ENCODE results near the gene SPPL2C. TPM values are rescaled to one million over a fixed set of nuclear protein-coding genes. Genes with fewer than 3 reads are reported as not detected.
A peak's percentile ranks its signal among the peaks of the same experiment; 100 is the strongest.

SPPL2C gene
- total RNA-seq, 5 donors from 2014 or later (not counting 1 experiment from before 2014, with no cell fraction given), result not detected

- CTCF ChIA-PET, result interaction anchor here in 1 of 2 donors (0.5 kb wide), 1 partner anchor 12 kb away, joined by 5 read pairs; no protein-coding TSS in a partner anchor
- Histone ChIP-seq H3K9me3 (no peaks in the 10 kb centered on the region), H3K4me3 (ENCODE audit: control insufficient read depth in 1 of 2, extremely low read depth in 1 of 2, low read length in 1 of 2) (peak overlapping the region; percentile 57 to 71), H3K36me3 (ENCODE audit: control insufficient read depth in 2 of 2, extremely low read depth in 1 of 2, insufficient read depth in 1 of 2, low read length in 1 of 2) (no peaks in the 10 kb centered on the region), H3K27ac (ENCODE audit: low read length) (peak overlapping the region; percentile 44), H3K27me3 (replicated peaks in 1 of 2; ENCODE audit: control insufficient read depth in 2 of 2, extremely low read depth in 1 of 2, insufficient read depth in 2 of 2, low read length in 1 of 2) (peaks cover 8 to 39% of the 10 kb centered on the region in 2 experiments), H3K4me1 (ENCODE audit: control insufficient read depth in 1 of 2, extremely low read depth in 1 of 2, insufficient read depth in 2 of 2, low read length in 2 of 2) (peaks cover 10 to 39% of the 10 kb centered on the region in 2 experiments)
- DNase-seq (no peak), ATAC-seq (replicated peaks in 1 of 4) (peak in 1 of 4 experiments; percentile 17)
- WGBS (ENCODE audit: insufficient coverage), result 77% methylated on average over 6 of the region's 7 CpGs
- peak overlapping the region; percentile 68 to 72 for H3K27ac Mint-ChIP-seq
- peaks cover 5 to 28% (median 9%) of the 10 kb centered on the region in 3 donors for H3K4me1 Mint-ChIP-seq
- no peaks in the 10 kb centered on the region for H3K36me3 Mint-ChIP-seq
- POLR2A ChIA-PET, result no interaction called here
- no peaks in the 10 kb centered on the region for H3K9me3 Mint-ChIP-seq
- peaks cover 13 to 17% of the 10 kb centered on the region in 2 donors for H3K27me3 Mint-ChIP-seq
- peak overlapping the region; percentile 81 to 90 (median 84) for H3K4me3 Mint-ChIP-seq
Observed at GRCh38 chr17:45893725-45894021, 49.0 kb downstream of the SPPL2C start.

- peak within 1 kb of the TSS; percentile 66 to 71 for H3K4me3 ChIP-seq (ENCODE audit: control insufficient read depth in 1 of 2, extremely low read depth in 1 of 2, low read length in 1 of 2)
- peaks cover 13 to 43% of the 10 kb centered on the region in 2 experiments for H3K27me3 ChIP-seq (replicated peaks in 1 of 2; ENCODE audit: control insufficient read depth in 2 of 2, extremely low read depth in 1 of 2, insufficient read depth in 2 of 2, low read length in 1 of 2)
- ATAC-seq (replicated peaks in 1 of 4) (peak; percentile 86 to 90 (median 88)), DNase-seq (peak; percentile 46 to 90 (median 71))
- Mint-ChIP-seq H3K36me3 (no peaks in the 10 kb centered on the region), H3K9me3 (no peaks in the 10 kb centered on the region), H3K4me1 (peaks cover 5 to 28% (median 9%) of the 10 kb centered on the region in 3 donors), H3K4me3 (peak within 1 kb of the TSS; percentile 81 to 90 (median 84)), H3K27ac (peak within 1 kb of the TSS; percentile 68 to 72), H3K27me3 (peaks cover 14 to 22% of the 10 kb centered on the region in 2 donors)
- ChIA-PET POLR2A (no interaction called here), CTCF (no interaction called here)
- peaks cover 10 to 39% of the 10 kb centered on the region in 2 experiments for H3K4me1 ChIP-seq (ENCODE audit: control insufficient read depth in 1 of 2, extremely low read depth in 1 of 2, insufficient read depth in 2 of 2, low read length in 2 of 2)
- WGBS (ENCODE audit: insufficient coverage), result 4% methylated on average over 93 of the region's 97 CpGs
- H3K9me3 ChIP-seq, result no peaks in the 10 kb centered on the region
- peak within 1 kb of the TSS; percentile 44 for H3K27ac ChIP-seq (ENCODE audit: low read length)
- no peaks in the 10 kb centered on the region for H3K36me3 ChIP-seq (ENCODE audit: control insufficient read depth in 2 of 2, extremely low read depth in 1 of 2, insufficient read depth in 1 of 2, low read length in 1 of 2)
Observed at GRCh38 chr17:45894022-45894784, 49.5 kb downstream of the SPPL2C start, which contains the start of gene MAPT. Gene MAPT (plus strand): TSS chr17:45894554. CDS start chr17:45962338, 67,784 bp downstream.

GRCh38 chr17:45895304-45895968 lies 50.8 kb downstream of the SPPL2C start:
- H3K9me3 Mint-ChIP-seq, result no peaks in the 10 kb centered on the region
- H3K4me3 Mint-ChIP-seq, result peak overlapping the region; percentile 81 to 90 (median 83)
- Histone ChIP-seq H3K27me3 (replicated peaks in 1 of 2; ENCODE audit: control insufficient read depth in 2 of 2, extremely low read depth in 1 of 2, insufficient read depth in 2 of 2, low read length in 1 of 2) (peaks cover 14 to 54% of the 10 kb centered on the region in 2 experiments), H3K36me3 (ENCODE audit: control insufficient read depth in 2 of 2, extremely low read depth in 1 of 2, insufficient read depth in 1 of 2, low read length in 1 of 2) (no peaks in the 10 kb centered on the region), H3K4me3 (ENCODE audit: control insufficient read depth in 1 of 2, extremely low read depth in 1 of 2, low read length in 1 of 2) (peak overlapping the region; percentile 66 to 71), H3K9me3 (no peaks in the 10 kb centered on the region), H3K4me1 (ENCODE audit: control insufficient read depth in 1 of 2, extremely low read depth in 1 of 2, insufficient read depth in 2 of 2, low read length in 2 of 2) (peaks cover 10 to 39% of the 10 kb centered on the region in 2 experiments), H3K27ac (ENCODE audit: low read length) (no peak overlapping the region)
- ATAC-seq (replicated peaks in 1 of 4) (peak; percentile 26 to 34 (median 29)), DNase-seq (peak in 22 of 35 experiments; percentile 1 to 56 (median 22))
- peaks cover 20 to 35% of the 10 kb centered on the region in 2 donors for H3K27me3 Mint-ChIP-seq
- under 1% methylated on average over 47 of the region's 63 CpGs for WGBS (ENCODE audit: insufficient coverage)
- H3K27ac Mint-ChIP-seq, result no peak overlapping the region
- ChIA-PET CTCF (no interaction called here), POLR2A (no interaction called here)
- no peaks in the 10 kb centered on the region for H3K36me3 Mint-ChIP-seq
- peaks cover 5 to 28% (median 9%) of the 10 kb centered on the region in 3 donors for H3K4me1 Mint-ChIP-seq

GRCh38 chr17:45895969-45896785 lies 51.5 kb downstream of the SPPL2C start:
- ChIA-PET POLR2A (no interaction called here), CTCF (no interaction called here)
- Histone ChIP-seq H3K4me1 (ENCODE audit: control insufficient read depth in 1 of 2, extremely low read depth in 1 of 2, insufficient read depth in 2 of 2, low read length in 2 of 2) (peaks cover 10 to 39% of the 10 kb centered on the region in 2 experiments), H3K27me3 (replicated peaks in 1 of 2; ENCODE audit: control insufficient read depth in 2 of 2, extremely low read depth in 1 of 2, insufficient read depth in 2 of 2, low read length in 1 of 2) (peaks cover 14 to 61% of the 10 kb centered on the region in 2 experiments), H3K4me3 (ENCODE audit: control insufficient read depth in 1 of 2, extremely low read depth in 1 of 2, low read length in 1 of 2) (peak overlapping the region; percentile 66 to 71), H3K27ac (ENCODE audit: low read length) (no peak overlapping the region), H3K36me3 (ENCODE audit: control insufficient read depth in 2 of 2, extremely low read depth in 1 of 2, insufficient read depth in 1 of 2, low read length in 1 of 2) (no peaks in the 10 kb centered on the region), H3K9me3 (no peaks in the 10 kb centered on the region)
- 21% methylated on average over 33 of the region's 55 CpGs for WGBS (ENCODE audit: insufficient coverage)
- ATAC-seq (replicated peaks in 1 of 4) (no peak), DNase-seq (peak in 2 of 35 experiments; percentile 11 to 20)
- peak overlapping the region; percentile 81 to 90 (median 83) for H3K4me3 Mint-ChIP-seq
- H3K36me3 Mint-ChIP-seq, result no peaks in the 10 kb centered on the region
- H3K27ac Mint-ChIP-seq, result no peak overlapping the region
- H3K27me3 Mint-ChIP-seq, result peaks cover 25 to 42% of the 10 kb centered on the region in 2 donors
- no peaks in the 10 kb centered on the region for H3K9me3 Mint-ChIP-seq
- H3K4me1 Mint-ChIP-seq, result peaks cover 5 to 28% (median 9%) of the 10 kb centered on the region in 3 donors

Other genes starting within 250 kb of the SPPL2C start
- gene CRHR1, start 60.6 kb upstream of the SPPL2C start, total RNA-seq, result not detected
- 1 to 10 TPM in 4 of 5 donors, under 1 TPM in 1; 0.86 to 1.8 (median 1.2) TPM for gene MAPT, start 49.7 kb downstream of the SPPL2C start, total RNA-seq
- not detected for gene STH, start 154.4 kb downstream of the SPPL2C start, total RNA-seq